Liver (tissue), 9 donors: ENCODE results near the gene TYRO3. TPM values are rescaled to one million over a fixed set of nuclear protein-coding genes. Genes with fewer than 3 reads are reported as not detected.
"Not testable (repeated sequence)": the region's sequence is repeated elsewhere in the genome, so short reads cannot be mapped to it uniquely, and the experiment has no call there.

Experiments used
- DNase-seq: peaks from one replicate; pipeline ENCODE4 v3.0.0-alpha.2; 2017; ENCODE audit warnings: low spot score
- H3K27ac ChIP-seq, 2 donors: one replicate each; pipeline ENCODE4 v1.7.0; 2013; ENCODE audit warnings: inconsistent platforms in 2 of 2, low read length in 2 of 2, control low read depth in 1 of 2, low read depth in 1 of 2, mild to moderate bottlenecking in 1 of 2
- H3K27me3 ChIP-seq, 4 donors: one replicate each; pipeline versions ENCODE4 v1.6.1 to v1.7.0; 2013; ENCODE audit warnings: low read length in 3 of 4, inconsistent platforms in 1 of 4, mild to moderate bottlenecking in 1 of 4, moderate library complexity in 1 of 4; ENCODE audit not compliant: control insufficient read depth in 4 of 4, insufficient read depth in 4 of 4
- H3K36me3 ChIP-seq, 4 donors: one replicate each; pipeline versions ENCODE4 v1.6.1 to v1.7.0; 2013; ENCODE audit warnings: low read length in 3 of 4, mild to moderate bottlenecking in 3 of 4, low read depth in 1 of 4, moderate library complexity in 1 of 4; ENCODE audit not compliant: control insufficient read depth in 4 of 4, insufficient read depth in 3 of 4
- H3K4me1 ChIP-seq, 4 donors: one replicate each; pipeline versions ENCODE4 v1.6.1 to v1.7.0; 2013; ENCODE audit warnings: low read length in 3 of 4, mild to moderate bottlenecking in 3 of 4, moderate library complexity in 1 of 4; ENCODE audit not compliant: control insufficient read depth in 4 of 4, insufficient read depth in 4 of 4
- H3K4me3 ChIP-seq, 3 donors: one replicate each; pipeline versions ENCODE4 v1.6.1 to v1.7.0; 2013; ENCODE audit warnings: low read length in 3 of 3, control low read depth in 1 of 3, low read depth in 1 of 3, mild to moderate bottlenecking in 1 of 3
- H3K9ac ChIP-seq, 2 donors: one replicate each; pipeline ENCODE4 v1.7.0; 2013; ENCODE audit warnings: low read length in 2 of 2, mild to moderate bottlenecking in 2 of 2, moderate library complexity in 2 of 2, control low read depth in 1 of 2, low read depth in 1 of 2
- H3K9me3 ChIP-seq, 4 donors: one replicate each; pipeline versions ENCODE4 v1.6.1 to v1.7.0; 2013; ENCODE audit warnings: low read length in 3 of 4; ENCODE audit not compliant: control insufficient read depth in 4 of 4
- CTCF ChIP-seq: fragments of 150-350 bp; IDR thresholded peaks from 2 replicates; pipeline ENCODE4 v1.5.1; 2017; ENCODE audit warnings: improper control_type of control experiment, low read depth, low read length; ENCODE audit not compliant: missing input control
- EGR1 ChIP-seq, 2 donors: IDR thresholded peaks; 2 replicates each; pipeline ENCODE4 v1.6.1; 2016 to 2018; ENCODE audit warnings: antibody characterized with exemption in 2 of 2, low read depth in 2 of 2
- HNF4G ChIP-seq: IDR thresholded peaks from 2 replicates; pipeline ENCODE4 v1.6.1; 2016; ENCODE audit warnings: antibody characterized with exemption
- MAX ChIP-seq: IDR thresholded peaks from 2 replicates; pipeline ENCODE4 v1.6.1; 2016; ENCODE audit warnings: antibody characterized with exemption
- RAD21 ChIP-seq, 2 donors: IDR thresholded peaks; 2 replicates each; pipeline ENCODE4 v1.6.1; 2016; ENCODE audit warnings: antibody characterized with exemption in 2 of 2, mild to moderate bottlenecking in 2 of 2
- SP1 ChIP-seq: IDR thresholded peaks from 2 replicates; pipeline ENCODE4 v1.6.1; 2018; ENCODE audit warnings: antibody characterized with exemption, mild to moderate bottlenecking
- TAF1 ChIP-seq: conservative IDR thresholded peaks from 2 replicates; pipeline ENCODE4 v1.6.1; 2016; ENCODE audit warnings: antibody characterized with exemption, mild to moderate bottlenecking
- YY1 ChIP-seq: IDR thresholded peaks from 2 replicates; pipeline ENCODE4 v1.6.1; 2016; ENCODE audit warnings: antibody characterized with exemption, mild to moderate bottlenecking
- ZBTB33 ChIP-seq: IDR thresholded peaks from 2 replicates; pipeline ENCODE4 v1.6.1; 2016; ENCODE audit warnings: antibody characterized with exemption
- WGBS: extraction: QIAGEN DNeasy Blood & Tissue Kit; methylation state at CpG from one replicate; pipeline ENCODE4 v1.1.7; 2013; 5-methylcytosine and 5-hydroxymethylcytosine counted together
- polyA plus RNA-seq, 2 donors: library from polyadenylated mRNA; stranded (reverse) in 1 of 2; unstranded in 1 of 2; fragments of 200-250 nt in 1 of 2; fragments of >200 nt in 1 of 2; fragmentation: Nextera tagmentation in 1 of 2; extraction: Ambion mirVana in 1 of 2; gene quantifications; one replicate each; pipeline versions ENCODE4 v1.2.1 to v1.2.3, GENCODE V29; 2013 to 2015
- total RNA-seq, 2 donors: library from RNA; depleted of rRNA; stranded (reverse); fragments of >200 nt; gene quantifications; one replicate each; pipeline ENCODE4 v1.2.3, GENCODE V29; 2014
- donor health status: healthy.
- donor health status: healthy.
- donor health status: healthy.
- donor health status: healthy.
- donor health status: healthy.

TYRO3 gene
- total and polyA plus RNA-seq, 4 donors = 1.1 to 2.3 (median 2.3) TPM

- Histone ChIP-seq H3K36me3 (no peaks in the 10 kb centered on the region), H3K4me1 (peaks cover 2 to 12% (median 4%) of the 10 kb centered on the region in 4 donors), H3K27ac (no peak overlapping the region), H3K9ac (no peak overlapping the region), H3K27me3 (no peaks in the 10 kb centered on the region), H3K4me3 (no peak overlapping the region), H3K9me3 (no peaks in the 10 kb centered on the region)
- WGBS = 97% methylated on average over 7 of the region's 7 CpGs
- no peak for DNase-seq
- TF ChIP-seq EGR1 (IDR thresholded peaks at IDR 0.05; ENCODE audit: low read depth in 2 of 2) (no peak), HNF4G (no peak), CTCF (no peak), TAF1 (no peak), ZBTB33 (no peak), SP1 (no peak), YY1 (no peak), RAD21 (IDR thresholded peaks at IDR 0.05) (no peak)
Measured at GRCh38 chr15:41584636-41585126, 25.7 kb downstream of the TYRO3 start.

GRCh38 chr15:41585127-41586047 lies 26.4 kb downstream of the TYRO3 start:
- peaks cover 2 to 12% (median 4%) of the 10 kb centered on the region in 4 donors for H3K4me1 ChIP-seq
- peak overlapping the region; percentile 2 to 54 (median 49) for H3K4me3 ChIP-seq
- H3K27ac ChIP-seq = no peak overlapping the region
- peak overlapping the region in 1 of 2 donors; percentile 10 for H3K9ac ChIP-seq
- H3K27me3 ChIP-seq = no peaks in the 10 kb centered on the region
- no peaks in the 10 kb centered on the region for H3K36me3 ChIP-seq
- DNase-seq = no peak
- H3K9me3 ChIP-seq = no peaks in the 10 kb centered on the region
- TF ChIP-seq ZBTB33 (no peak), CTCF (peak; percentile 26), RAD21 (IDR thresholded peaks at IDR 0.05) (peak; percentile 47 to 57), MAX (peak; percentile 70)
- 6% methylated on average over 78 of the region's 78 CpGs for WGBS

GRCh38 chr15:41586531-41587282 lies 27.7 kb downstream of the TYRO3 start:
- H3K36me3 ChIP-seq, H3K9ac ChIP-seq, H3K9me3 ChIP-seq, H3K4me3 ChIP-seq, H3K27ac ChIP-seq, DNase-seq, H3K27me3 ChIP-seq: not testable (repeated sequence)
- H3K4me1 ChIP-seq = peaks cover 2 to 12% (median 4%) of the 10 kb centered on the region in 4 donors
- WGBS = 91% methylated on average over 14 of the region's 14 CpGs

GRCh38 chr15:41589018-41589417 lies 30.0 kb downstream of the TYRO3 start:
- not testable (repeated sequence) for H3K27me3 ChIP-seq, DNase-seq, H3K9ac ChIP-seq, H3K4me3 ChIP-seq, H3K27ac ChIP-seq, H3K9me3 ChIP-seq, H3K36me3 ChIP-seq
- peaks cover 2 to 12% (median 4%) of the 10 kb centered on the region in 4 donors for H3K4me1 ChIP-seq
- 82% methylated on average over 4 of the region's 4 CpGs for WGBS
